GM18519 (cell line): Measurements from ENCODE around the gene CCDC138.

Experiments used
- ATAC-seq: cut with Tn5 transposase; IDR thresholded peaks from one replicate; pipeline ENCODE4 v1.9.1; 2021; ENCODE audit warnings: mild to moderate bottlenecking, moderate library complexity; ENCODE audit not compliant: unreplicated experiment, low FRiP score

The CCDC138 gene

GRCh38 chr2:108824316-108825070, 37.9 kb downstream of the CCDC138 start:
- no peak for ATAC-seq

- ATAC-seq = no peak
Measured at GRCh38 chr2:108825254-108825653, 38.7 kb downstream of the CCDC138 start.

- no peak for ATAC-seq
Measured at GRCh38 chr2:108825736-108826135, 39.2 kb downstream of the CCDC138 start.

GRCh38 chr2:108829578-108830310, 43.2 kb downstream of the CCDC138 start:
- ATAC-seq = no peak

DNA sequence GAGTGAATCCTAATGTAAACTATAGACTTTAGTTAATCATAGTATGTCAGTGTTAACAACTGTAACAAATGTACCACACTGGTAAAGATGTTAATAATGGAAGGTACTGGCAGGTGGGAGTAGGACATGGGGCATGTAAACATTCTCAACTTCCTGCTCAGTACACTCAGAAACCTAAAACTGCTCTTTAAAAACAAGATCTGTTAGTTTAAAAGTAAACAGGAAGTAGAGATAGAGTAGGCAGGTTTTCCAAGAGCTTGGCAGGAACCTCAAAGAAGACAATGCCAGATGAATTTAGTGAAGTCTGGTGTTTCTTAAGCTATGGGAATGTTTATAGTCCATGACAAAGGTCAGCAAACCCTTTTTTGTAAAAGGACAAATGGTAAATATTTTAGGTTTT, 46.6 kb downstream of the CCDC138 start:
- ATAC-seq = no peak

DNA sequence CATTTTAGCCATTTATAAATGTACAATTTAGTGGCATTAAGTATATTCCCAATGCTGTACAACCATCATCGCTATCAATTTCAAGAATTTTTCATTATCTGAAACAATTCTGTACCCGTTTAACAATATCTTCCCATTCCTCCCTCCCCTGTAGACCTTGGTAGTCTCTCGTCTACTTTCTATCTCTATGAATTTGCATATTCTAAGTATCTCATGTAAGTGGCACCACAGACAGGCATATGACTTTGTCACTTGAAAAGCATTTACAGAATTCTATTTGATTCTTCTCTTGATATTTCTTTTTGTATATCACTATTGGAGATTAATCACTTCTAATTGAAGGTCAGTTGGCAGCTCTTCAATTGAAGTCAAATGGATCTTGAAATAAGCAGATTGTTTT, 48.0 kb downstream of the CCDC138 start:
- no peak for ATAC-seq

DNA sequence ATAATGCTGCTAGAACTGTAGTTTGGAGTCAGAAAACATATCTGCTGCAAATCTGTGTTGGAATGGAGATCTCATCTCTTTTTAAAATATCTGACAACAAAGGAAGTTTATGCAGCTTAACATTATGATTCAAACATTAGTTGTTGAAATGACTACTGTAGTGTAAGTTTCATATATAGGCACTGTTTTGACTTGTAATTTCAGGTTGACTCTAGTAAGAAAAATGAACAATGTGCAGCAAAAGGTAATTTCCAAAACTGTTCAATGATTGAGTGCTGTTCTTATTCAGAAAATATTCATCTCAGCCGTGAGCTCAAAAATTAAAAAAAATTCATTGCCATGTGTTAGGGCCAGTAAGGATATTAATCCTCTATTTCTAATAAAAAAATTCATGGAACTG, 48.5 kb downstream of the CCDC138 start:
- peak; percentile 38 for ATAC-seq

DNA sequence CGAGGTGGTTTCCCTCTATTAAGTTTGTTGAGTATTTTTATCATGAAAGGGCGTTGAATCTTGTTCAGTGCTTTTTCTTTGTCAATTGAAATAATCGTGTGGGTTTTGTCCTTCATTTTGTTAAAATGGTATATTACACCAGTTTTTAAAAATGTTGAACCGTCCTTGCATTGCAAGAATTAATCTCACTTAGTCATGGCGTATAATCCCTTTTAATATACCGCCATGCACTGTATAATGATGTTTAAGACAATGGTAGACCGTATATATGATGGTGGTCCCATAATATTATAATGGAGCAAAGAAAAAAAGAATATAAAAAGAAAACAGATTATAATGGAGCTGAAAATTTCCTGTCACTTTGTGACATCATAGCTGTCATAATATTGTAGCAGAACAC, 50.6 kb downstream of the CCDC138 start:
- ATAC-seq = no peak

- no peak for ATAC-seq
Measured at GRCh38 chr2:108841506-108841905, 54.9 kb downstream of the CCDC138 start.

- no peak for ATAC-seq
Measured at GRCh38 chr2:108845923-108846322, 59.4 kb downstream of the CCDC138 start.

DNA sequence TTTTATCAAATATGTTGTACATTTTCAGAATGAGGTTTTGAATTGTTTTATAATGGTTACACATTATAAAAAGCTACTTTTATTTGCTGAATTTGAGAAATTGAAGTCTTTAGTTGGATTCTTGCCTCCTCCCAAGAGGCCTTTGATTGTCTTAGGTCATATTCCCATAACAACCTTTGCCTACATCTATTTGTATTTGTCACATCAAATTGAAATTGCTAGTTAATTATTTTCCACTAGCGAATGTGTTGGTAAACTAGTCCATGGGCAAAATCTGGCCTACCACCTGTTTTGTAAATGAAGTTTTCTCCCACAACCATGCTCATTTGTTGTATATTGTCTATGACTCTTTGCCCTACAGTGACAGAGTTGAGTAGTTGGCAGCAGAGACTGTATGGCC, 60.4 kb downstream of the CCDC138 start:
- no peak for ATAC-seq

DNA sequence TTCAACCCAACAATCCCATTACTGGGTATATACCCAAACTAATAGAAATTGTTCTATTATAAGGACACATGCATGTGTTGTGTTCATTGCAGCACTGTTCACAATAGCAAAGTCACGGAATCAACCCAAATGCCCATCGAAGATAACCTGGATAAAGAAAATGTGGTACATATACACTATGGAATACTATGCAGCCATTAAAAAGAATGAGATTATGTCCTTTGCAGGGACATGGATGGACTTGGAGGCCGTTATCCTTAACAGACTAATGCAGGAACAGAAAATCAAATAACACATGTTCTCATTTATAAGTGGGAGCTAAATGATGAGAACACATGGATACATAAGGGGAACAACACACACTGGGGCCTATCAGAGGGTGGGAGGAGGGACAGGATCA, 65.8 kb downstream of the CCDC138 start:
- no peak for ATAC-seq

- ATAC-seq = no peak
Measured at GRCh38 chr2:108853421-108853820, 66.8 kb downstream of the CCDC138 start.

- no peak for ATAC-seq
Measured at GRCh38 chr2:108854484-108854883, 67.9 kb downstream of the CCDC138 start.

- ATAC-seq = no peak
Measured at GRCh38 chr2:108855194-108855593, 68.6 kb downstream of the CCDC138 start.

DNA sequence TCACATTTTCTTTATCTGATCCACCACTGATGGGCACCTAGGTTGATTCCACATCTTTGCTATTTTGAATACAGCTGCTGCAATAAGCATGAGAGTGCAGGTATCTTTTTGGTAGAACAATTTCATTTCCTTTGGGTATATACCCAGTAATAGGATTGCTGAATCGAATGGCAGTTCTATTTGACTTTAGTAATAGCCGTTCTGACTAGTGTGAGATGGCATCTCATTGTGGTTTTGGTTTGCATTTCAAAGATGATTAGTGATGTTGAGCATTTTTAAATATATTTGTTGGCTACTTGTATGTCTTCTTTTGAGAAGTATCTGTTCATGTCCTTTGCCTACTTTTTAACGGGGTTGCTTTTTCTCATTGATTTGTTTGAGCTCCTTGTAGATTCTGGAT, 72.3 kb downstream of the CCDC138 start:
- ATAC-seq = no peak

GRCh38 chr2:108866041-108866440, 79.5 kb downstream of the CCDC138 start:
- ATAC-seq = no peak

- no peak for ATAC-seq
Measured at GRCh38 chr2:108868911-108869310, 82.3 kb downstream of the CCDC138 start.

DNA sequence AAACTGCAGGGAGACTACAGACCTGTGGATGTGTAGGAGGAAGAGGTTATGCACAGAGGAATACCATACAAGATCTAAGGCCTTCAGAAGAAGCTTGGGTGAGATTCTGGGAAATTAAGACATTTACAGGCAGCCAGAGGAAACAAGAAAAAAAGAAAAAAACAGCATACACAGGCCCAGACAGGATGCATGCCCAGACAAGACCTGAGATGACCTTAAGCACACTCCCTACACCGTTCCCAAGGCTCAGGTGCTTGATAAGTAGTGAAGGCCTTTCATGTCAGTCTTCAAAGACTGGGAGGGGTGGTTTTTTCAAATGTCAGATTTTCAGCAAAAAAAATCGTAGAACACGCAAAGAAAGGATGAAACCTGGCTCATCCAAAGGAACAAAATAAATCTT, 83.0 kb downstream of the CCDC138 start:
- no peak for ATAC-seq

GRCh38 chr2:108870069-108870644, 83.6 kb downstream of the CCDC138 start:
- no peak for ATAC-seq

- no peak for ATAC-seq
Measured at GRCh38 chr2:108877506-108877905, 90.9 kb downstream of the CCDC138 start.

GRCh38 chr2:108878276-108878675, 91.7 kb downstream of the CCDC138 start:
- no peak for ATAC-seq
